Keratinocyte (primary cell): ENCODE data around the gene VPS35. TPM values are rescaled to one million over a fixed set of nuclear protein-coding genes. Genes with fewer than 3 reads are reported as not detected.

ENCODE experiments used
- DNase-seq: peaks from one replicate; pipeline ENCODE4 v3.0.0-alpha.2; 2011; ENCODE audit warnings: low read depth, missing footprints, low spot score
- FAIRE-seq: peaks from 2 replicates; lab custom pipeline; 2011; peaks lifted over from hg19 to GRCh38; lab: Jason Lieb, UNC
- H2AFZ ChIP-seq: 2 replicates; pipeline ENCODE4 v1.6.0; 2012; ENCODE audit warnings: low read length, control low read depth, inconsistent platforms; ENCODE audit not compliant: control insufficient read depth
- H3K27ac ChIP-seq: 2 replicates; pipeline ENCODE4 v1.5.1; 2011; ENCODE audit warnings: low read length; ENCODE audit not compliant: control insufficient read depth, insufficient read depth
- H3K27me3 ChIP-seq: 3 replicates; pipeline ENCODE4 v1.6.0; 2011; ENCODE audit warnings: low read length; ENCODE audit not compliant: control insufficient read depth, insufficient read depth; ENCODE audit errors: extremely low read depth
- H3K36me3 ChIP-seq, 2 experiments: 2 replicates in 1 of 2; 3 replicates in 1 of 2; pipeline ENCODE4 v1.5.1; 2011; ENCODE audit warnings: low read length in 2 of 2, mild to moderate bottlenecking in 1 of 2; ENCODE audit not compliant: control insufficient read depth in 2 of 2, insufficient read depth in 2 of 2; ENCODE audit errors: extremely low read depth in 1 of 2
- H3K4me1 ChIP-seq: 3 replicates; pipeline ENCODE4 v1.5.1; 2011; ENCODE audit warnings: low read length; ENCODE audit not compliant: control insufficient read depth, insufficient read depth; ENCODE audit errors: extremely low read depth
- H3K4me2 ChIP-seq: 3 replicates; pipeline ENCODE4 v1.6.0; 2011; ENCODE audit warnings: low read depth, low read length; ENCODE audit not compliant: control insufficient read depth, insufficient read depth; ENCODE audit errors: extremely low read depth
- H3K4me3 ChIP-seq, 3 experiments: fragments of 200-600 bp in 1 of 3; sonication (generic) in 1 of 3; 2 replicates in 2 of 3; 3 replicates in 1 of 3; pipeline ENCODE4 v1.5.1; 2011 to 2016; ENCODE audit warnings: low read length in 3 of 3, mild to moderate bottlenecking in 3 of 3, control low read depth in 2 of 3, inconsistent platforms in 1 of 3, low read depth in 1 of 3, mixed read lengths in 1 of 3, mixed run types in 1 of 3, moderate library complexity in 1 of 3; ENCODE audit not compliant: control insufficient read depth in 2 of 3, insufficient read depth in 2 of 3; ENCODE audit errors: extremely low read depth in 1 of 3
- H3K79me2 ChIP-seq: 2 replicates; pipeline ENCODE4 v1.6.0; 2012; ENCODE audit warnings: low read length; ENCODE audit not compliant: control insufficient read depth, insufficient read depth
- H3K9ac ChIP-seq: 3 replicates; pipeline ENCODE4 v1.6.0; 2011; ENCODE audit warnings: low read length; ENCODE audit not compliant: control insufficient read depth, insufficient read depth; ENCODE audit errors: extremely low read depth
- H3K9me1 ChIP-seq: 3 replicates; pipeline ENCODE4 v1.6.0; 2011; ENCODE audit warnings: low read length; ENCODE audit not compliant: control insufficient read depth, insufficient read depth; ENCODE audit errors: extremely low read depth
- H3K9me3 ChIP-seq: 2 replicates; pipeline ENCODE4 v1.5.1; 2012; ENCODE audit warnings: low read depth, low read length; ENCODE audit not compliant: control insufficient read depth
- H4K20me1 ChIP-seq: 3 replicates; pipeline ENCODE4 v1.6.0; 2011; ENCODE audit warnings: low read length; ENCODE audit not compliant: control insufficient read depth, insufficient read depth; ENCODE audit errors: extremely low read depth
- EZH2 ChIP-seq: IDR thresholded peaks from one replicate; pipeline ENCODE4 v1.6.1; 2012; ENCODE audit warnings: inconsistent platforms, mild to moderate bottlenecking, low read length, moderate library complexity
- dilution Hi-C: fragments of 300-500 bp; cut with MboI; formaldehyde crosslinking; loops from one replicate; pipeline ENCODE4 v1.7.0; 2020; ENCODE audit warnings: low sequenced_read_pairs; ENCODE audit not compliant: extremely low pct_ligation_motif_present
- polyA plus RNA-seq, 5 experiments: library from polyadenylated mRNA; depleted of rRNA in 3 of 5; stranded (reverse) in 3 of 5; stranded (forward) in 1 of 5; unstranded in 1 of 5; fragments of >200 nt; gene quantifications; 1 replicate in 1 of 5; 2 replicates in 3 of 5; 3 replicates in 1 of 5; pipeline versions ENCODE4 v1.2.1 to v1.2.3, GENCODE V29; 2011 to 2012; ENCODE audit warnings: missing spikeins in 2 of 5, low read depth in 1 of 5, low replicate concordance in 1 of 5
- TF ChIP-seq, protein P1 (sequence below), 3 experiments: IDR thresholded peaks in 1 of 3; conservative IDR thresholded peaks in 1 of 3; optimal IDR thresholded peaks in 1 of 3; 2 replicates in 2 of 3; 3 replicates in 1 of 3; pipeline versions ENCODE3 to v1.5.1; 2011; ENCODE audit warnings: low read length in 3 of 3, mild to moderate bottlenecking in 3 of 3, moderate library complexity in 2 of 3, control low read depth in 1 of 3, inconsistent platforms in 1 of 3; ENCODE audit not compliant: insufficient read depth in 2 of 3; ENCODE audit errors: extremely low read depth in 1 of 3

Gene VPS35
- polyA plus RNA-seq, 1 donor (not counting 4 experiments of a cell fraction or from before 2014, with no cell fraction given), result 87.3 TPM

DNA sequence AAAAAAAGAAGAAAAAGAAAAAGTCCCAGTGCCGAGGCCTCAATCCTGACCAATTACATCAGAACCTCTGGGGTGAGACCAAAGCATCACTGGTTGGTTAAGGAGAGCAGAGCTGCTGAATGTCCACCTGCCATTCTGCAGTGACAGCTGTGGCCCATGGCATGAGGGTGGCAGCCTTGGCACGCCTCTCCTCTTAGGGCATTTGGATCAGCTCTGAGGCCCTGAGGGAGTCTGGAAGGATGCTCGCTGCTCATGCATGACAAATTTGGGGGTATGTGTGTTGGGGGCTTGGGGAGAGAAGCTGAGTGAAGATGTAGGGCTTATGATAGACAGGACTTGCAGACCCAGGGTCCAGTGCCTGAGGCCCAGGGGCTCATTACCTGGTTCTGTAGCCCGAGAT is 32.9 kb upstream of the VPS35 start:
- dilution Hi-C loops, result no loop called here
- H3K9ac ChIP-seq, result no peak overlapping the region

DNA sequence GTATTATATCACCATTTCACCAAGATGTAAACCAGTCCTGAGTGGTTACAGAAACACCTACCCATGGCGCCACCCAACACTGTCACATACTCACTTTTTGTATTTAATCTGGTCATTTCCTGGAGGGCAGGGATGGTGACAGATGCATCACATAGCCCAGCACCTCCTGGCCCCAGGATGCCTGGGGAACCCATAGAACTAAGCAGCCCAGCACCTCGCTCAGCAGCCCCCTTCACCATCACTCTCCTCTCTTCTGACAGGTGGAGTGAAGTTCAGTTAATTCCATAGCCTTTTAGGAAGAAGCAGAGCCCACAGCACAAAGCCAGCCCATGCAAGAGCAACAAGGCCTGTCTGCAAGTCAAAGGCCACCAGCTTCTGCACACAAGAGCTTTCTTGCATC is 31.6 kb upstream of the VPS35 start:
- H3K36me3 ChIP-seq, result no peaks in the 10 kb centered on the region
- no peak overlapping the region for H2AFZ ChIP-seq
- H3K4me2 ChIP-seq, result no peak overlapping the region
- H3K27me3 ChIP-seq, result no peaks in the 10 kb centered on the region
- no peaks in the 10 kb centered on the region for H3K79me2 ChIP-seq
- dilution Hi-C loops, result no loop called here
- H3K9me3 ChIP-seq, result no peaks in the 10 kb centered on the region
- H3K4me3 ChIP-seq, result no peak overlapping the region
- TF ChIP-seq, protein P1, sequence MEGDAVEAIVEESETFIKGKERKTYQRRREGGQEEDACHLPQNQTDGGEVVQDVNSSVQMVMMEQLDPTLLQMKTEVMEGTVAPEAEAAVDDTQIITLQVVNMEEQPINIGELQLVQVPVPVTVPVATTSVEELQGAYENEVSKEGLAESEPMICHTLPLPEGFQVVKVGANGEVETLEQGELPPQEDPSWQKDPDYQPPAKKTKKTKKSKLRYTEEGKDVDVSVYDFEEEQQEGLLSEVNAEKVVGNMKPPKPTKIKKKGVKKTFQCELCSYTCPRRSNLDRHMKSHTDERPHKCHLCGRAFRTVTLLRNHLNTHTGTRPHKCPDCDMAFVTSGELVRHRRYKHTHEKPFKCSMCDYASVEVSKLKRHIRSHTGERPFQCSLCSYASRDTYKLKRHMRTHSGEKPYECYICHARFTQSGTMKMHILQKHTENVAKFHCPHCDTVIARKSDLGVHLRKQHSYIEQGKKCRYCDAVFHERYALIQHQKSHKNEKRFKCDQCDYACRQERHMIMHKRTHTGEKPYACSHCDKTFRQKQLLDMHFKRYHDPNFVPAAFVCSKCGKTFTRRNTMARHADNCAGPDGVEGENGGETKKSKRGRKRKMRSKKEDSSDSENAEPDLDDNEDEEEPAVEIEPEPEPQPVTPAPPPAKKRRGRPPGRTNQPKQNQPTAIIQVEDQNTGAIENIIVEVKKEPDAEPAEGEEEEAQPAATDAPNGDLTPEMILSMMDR (optimal IDR thresholded peaks at IDR 0.05 in 1 of 3, IDR thresholded peaks at IDR 0.05 in 1 of 3, conservative IDR thresholded peaks at IDR 0.05 in 1 of 3; ENCODE audit: extremely low read depth in 1 of 3, insufficient read depth in 2 of 3, low read length in 3 of 3), result no peak
- no peak for TF ChIP-seq EZH2
- H3K9me1 ChIP-seq, result no peaks in the 10 kb centered on the region
- H3K4me1 ChIP-seq, result no peaks in the 10 kb centered on the region
- H3K27ac ChIP-seq, result no peak overlapping the region
- H3K9ac ChIP-seq, result no peak overlapping the region
- FAIRE-seq (no peak), DNase-seq (no peak)
- H4K20me1 ChIP-seq, result no peaks in the 10 kb centered on the region

More for the DNA sequence above, 32.9 kb upstream of the VPS35 start:
- Histone ChIP-seq H3K9me1 (no peaks in the 10 kb centered on the region), H3K27me3 (no peaks in the 10 kb centered on the region), H4K20me1 (no peaks in the 10 kb centered on the region), H3K9me3 (no peaks in the 10 kb centered on the region), H3K79me2 (no peaks in the 10 kb centered on the region), H3K4me2 (no peak overlapping the region), H2AFZ (no peak overlapping the region), H3K27ac (no peak overlapping the region), H3K36me3 (no peaks in the 10 kb centered on the region), H3K4me1 (no peaks in the 10 kb centered on the region), H3K4me3 (no peak overlapping the region)
- no peak for FAIRE-seq
- TF ChIP-seq, protein P1 (optimal IDR thresholded peaks at IDR 0.05 in 1 of 3, IDR thresholded peaks at IDR 0.05 in 1 of 3, conservative IDR thresholded peaks at IDR 0.05 in 1 of 3; ENCODE audit: extremely low read depth in 1 of 3, insufficient read depth in 2 of 3, low read length in 3 of 3), result no peak
- TF ChIP-seq EZH2, result no peak
- no peak for DNase-seq
